ENCODE data around the gene VSIG10L2.

DNA sequence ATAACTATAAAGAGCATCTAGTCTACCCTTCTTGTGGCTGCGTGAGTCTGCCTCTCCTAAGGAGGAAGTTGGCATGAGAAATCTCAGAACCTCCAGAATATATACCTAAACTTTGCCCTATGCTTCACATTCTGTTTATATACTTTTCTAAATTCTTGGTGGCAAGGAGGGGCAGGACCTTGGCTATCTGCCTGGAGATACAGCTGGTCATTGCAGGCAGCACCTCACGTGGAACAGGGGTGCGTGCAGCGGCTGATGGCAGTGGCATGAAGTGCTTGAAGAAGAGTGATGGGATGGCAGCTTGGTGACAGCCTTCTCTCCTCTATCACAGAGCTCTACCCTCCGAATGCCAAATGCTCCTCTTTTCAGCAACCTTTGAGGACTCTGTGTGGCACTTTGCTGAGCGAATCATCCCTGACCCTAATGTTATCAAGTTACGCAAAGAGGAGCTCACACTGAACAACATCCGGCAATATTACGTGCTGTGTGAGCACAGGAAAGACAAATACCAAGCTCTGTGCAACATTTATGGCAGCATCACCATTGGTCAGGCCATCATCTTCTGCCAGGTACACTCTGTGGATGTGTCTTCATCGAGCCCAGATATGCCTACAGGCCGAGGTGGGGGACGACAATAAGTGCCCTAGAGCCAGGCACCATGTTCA, 29.0 kb upstream of the VSIG10L2 start:
- TF ChIP-seq POLR2A (IDR thresholded peaks at IDR 0.05) = no peak
- TF ChIP-seq, protein P1, sequence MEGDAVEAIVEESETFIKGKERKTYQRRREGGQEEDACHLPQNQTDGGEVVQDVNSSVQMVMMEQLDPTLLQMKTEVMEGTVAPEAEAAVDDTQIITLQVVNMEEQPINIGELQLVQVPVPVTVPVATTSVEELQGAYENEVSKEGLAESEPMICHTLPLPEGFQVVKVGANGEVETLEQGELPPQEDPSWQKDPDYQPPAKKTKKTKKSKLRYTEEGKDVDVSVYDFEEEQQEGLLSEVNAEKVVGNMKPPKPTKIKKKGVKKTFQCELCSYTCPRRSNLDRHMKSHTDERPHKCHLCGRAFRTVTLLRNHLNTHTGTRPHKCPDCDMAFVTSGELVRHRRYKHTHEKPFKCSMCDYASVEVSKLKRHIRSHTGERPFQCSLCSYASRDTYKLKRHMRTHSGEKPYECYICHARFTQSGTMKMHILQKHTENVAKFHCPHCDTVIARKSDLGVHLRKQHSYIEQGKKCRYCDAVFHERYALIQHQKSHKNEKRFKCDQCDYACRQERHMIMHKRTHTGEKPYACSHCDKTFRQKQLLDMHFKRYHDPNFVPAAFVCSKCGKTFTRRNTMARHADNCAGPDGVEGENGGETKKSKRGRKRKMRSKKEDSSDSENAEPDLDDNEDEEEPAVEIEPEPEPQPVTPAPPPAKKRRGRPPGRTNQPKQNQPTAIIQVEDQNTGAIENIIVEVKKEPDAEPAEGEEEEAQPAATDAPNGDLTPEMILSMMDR (IDR thresholded peaks at IDR 0.05) = no peak
